HG03460 (cell line): Measurements from ENCODE around the gene LAMA2.

Experiments
- ATAC-seq: cut with Tn5 transposase; IDR thresholded peaks from one replicate; pipeline ENCODE4 v1.9.1; 2021; ENCODE audit not compliant: unreplicated experiment

Gene LAMA2

GRCh38 chr6:129500958-129501739 lies 618.2 kb downstream of the LAMA2 start:
- ATAC-seq = no peak

- no peak for ATAC-seq
Measured at GRCh38 chr6:129501740-129502660, 619.1 kb downstream of the LAMA2 start.

GRCh38 chr6:129504456-129504855 lies 621.5 kb downstream of the LAMA2 start:
- no peak for ATAC-seq

DNA sequence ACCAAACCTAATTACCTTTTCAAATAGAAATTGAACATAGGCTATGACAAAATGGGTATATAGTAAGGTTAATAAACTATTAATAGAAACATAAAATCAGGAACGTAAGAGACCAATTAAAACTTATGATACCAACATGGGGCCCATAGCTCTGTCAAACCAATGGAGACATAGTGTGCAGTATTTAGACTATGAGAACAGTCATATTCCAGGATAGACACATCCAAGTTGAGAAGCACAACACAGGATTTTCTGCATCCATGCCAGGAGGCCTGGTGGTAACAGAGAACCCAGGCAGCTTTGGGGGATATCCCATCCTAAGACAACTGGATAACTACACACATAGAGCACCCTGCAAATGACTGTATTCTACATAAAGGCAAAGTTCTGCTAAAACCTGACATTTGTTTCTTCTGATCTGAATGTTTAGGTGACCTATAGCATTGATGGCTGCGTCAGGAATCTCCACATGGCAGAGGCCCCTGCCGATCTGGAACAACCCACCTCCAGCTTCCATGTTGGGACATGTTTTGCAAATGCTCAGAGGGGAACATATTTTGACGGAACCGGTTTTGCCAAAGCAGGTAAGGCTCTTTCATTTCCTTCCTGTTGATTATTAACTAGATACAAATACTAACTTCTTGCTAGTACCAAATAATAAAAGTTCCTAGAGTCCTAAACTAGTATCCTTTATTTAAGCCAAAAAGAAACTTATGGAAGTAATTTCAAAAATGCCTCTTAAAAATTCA lies 624.3 kb downstream of the LAMA2 start:
- no peak for ATAC-seq

- ATAC-seq = no peak
Measured at GRCh38 chr6:129507846-129508245, 624.9 kb downstream of the LAMA2 start.

GRCh38 chr6:129508477-129509145 lies 625.7 kb downstream of the LAMA2 start:
- ATAC-seq = no peak

GRCh38 chr6:129510950-129511349 lies 628.0 kb downstream of the LAMA2 start:
- no peak for ATAC-seq

GRCh38 chr6:129513471-129513870 lies 630.5 kb downstream of the LAMA2 start:
- ATAC-seq = no peak

DNA sequence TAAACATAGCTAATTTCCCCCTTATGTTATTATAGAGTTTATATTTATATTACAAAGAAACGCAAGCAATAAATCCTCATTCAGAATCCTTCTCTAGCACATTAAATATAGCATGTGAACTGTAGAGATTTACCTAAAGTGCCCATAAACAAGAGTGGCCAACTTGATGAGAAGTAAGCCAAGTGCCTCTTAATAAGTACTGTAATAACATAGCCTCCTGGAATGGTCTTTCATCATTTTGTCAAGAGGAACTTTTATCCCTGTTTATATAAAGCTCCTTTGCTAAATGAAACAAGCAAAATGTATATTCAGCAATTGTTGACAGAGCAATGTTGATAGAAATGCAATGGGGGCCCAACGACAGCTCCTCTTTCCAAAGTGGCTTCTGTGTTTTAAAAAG lies 632.1 kb downstream of the LAMA2 start:
- ATAC-seq = no peak

GRCh38 chr6:129516005-129516404 lies 633.1 kb downstream of the LAMA2 start:
- no peak for ATAC-seq

GRCh38 chr6:129516787-129517186 lies 633.8 kb downstream of the LAMA2 start:
- ATAC-seq = no peak

DNA sequence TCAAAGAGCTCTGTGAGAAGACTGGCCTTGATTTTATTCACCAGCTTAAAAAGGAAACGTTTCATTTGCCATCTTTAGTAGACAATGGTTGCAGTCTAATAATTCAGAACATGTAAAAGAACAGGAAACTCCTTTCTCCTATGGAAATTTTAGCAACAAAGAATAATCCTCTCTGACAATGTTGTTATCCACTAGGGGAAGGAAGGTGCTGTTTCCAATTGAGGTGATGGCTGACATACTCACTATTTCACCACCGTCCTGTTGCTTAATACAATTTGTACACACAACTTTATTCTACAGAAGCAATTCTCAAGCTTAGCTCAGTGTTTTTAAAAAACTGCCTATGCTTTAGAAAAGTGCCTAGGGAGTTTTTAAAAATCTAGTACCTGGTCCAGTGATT lies 634.4 kb downstream of the LAMA2 start:
- no peak for ATAC-seq

DNA sequence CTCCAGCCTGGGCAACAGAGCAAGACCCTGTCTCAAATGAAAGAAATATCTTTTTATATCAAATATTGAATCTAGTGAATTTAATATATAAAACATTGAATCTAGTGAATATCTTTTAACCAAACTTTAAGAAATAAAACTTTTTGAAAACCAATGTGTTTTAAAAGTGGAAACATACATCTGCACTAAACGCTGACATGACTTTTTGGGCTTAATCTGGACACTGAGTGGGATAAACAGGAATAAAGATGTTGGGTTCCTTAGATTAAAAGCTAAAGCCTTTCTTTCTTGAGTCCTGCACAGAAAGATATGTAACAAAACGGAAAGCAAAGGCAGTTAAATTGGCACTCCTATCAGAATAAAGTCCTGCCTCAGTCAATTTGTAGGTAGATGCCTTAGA lies 636.8 kb downstream of the LAMA2 start:
- no peak for ATAC-seq

- ATAC-seq = no peak
Measured at GRCh38 chr6:129521946-129522345, 639.0 kb downstream of the LAMA2 start.

DNA sequence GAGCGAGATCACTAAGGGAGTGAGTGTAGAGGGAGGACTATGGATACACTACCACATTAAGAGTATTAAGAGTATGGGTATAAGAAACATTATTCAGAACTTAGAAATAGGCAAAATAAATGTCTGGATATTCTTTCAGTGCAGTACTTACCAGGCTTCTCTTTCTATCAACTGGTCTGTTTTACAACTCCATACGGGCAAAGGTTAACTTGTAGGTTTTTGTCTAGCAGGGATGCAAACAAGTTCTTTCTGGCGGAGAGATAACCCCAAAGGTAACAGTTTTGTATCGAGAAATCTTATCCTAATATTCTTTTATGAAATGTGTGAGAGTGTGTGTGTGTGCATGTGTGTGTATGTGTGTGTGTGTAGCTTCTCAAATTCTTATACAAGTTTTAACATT lies 640.9 kb downstream of the LAMA2 start:
- ATAC-seq = no peak

DNA sequence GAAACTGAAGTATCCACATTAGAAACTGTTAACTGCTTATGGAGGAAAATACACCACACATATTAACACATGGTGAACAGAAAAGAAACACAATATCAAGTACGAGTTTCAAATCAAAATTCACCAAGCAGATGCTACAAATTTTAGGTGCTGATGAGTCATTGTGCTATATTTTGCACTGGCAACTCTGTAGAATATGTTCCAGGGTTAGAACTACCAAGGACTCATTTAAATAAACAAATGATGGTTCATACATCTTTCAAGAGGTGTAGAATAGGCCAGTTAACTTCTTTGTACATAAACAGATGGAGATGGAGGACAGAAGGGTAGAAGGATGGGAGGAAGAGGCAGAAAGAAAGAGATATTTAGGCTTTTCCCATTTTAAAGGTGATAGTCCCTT lies 642.1 kb downstream of the LAMA2 start:
- ATAC-seq = no peak

- ATAC-seq = no peak
Measured at GRCh38 chr6:129534926-129535325, 652.0 kb downstream of the LAMA2 start.

GRCh38 chr6:129536271-129536670 lies 653.3 kb downstream of the LAMA2 start:
- no peak for ATAC-seq

GRCh38 chr6:129539032-129539431 lies 656.1 kb downstream of the LAMA2 start:
- no peak for ATAC-seq

- no peak for ATAC-seq
Measured at GRCh38 chr6:129542705-129543104, 659.8 kb downstream of the LAMA2 start.

DNA sequence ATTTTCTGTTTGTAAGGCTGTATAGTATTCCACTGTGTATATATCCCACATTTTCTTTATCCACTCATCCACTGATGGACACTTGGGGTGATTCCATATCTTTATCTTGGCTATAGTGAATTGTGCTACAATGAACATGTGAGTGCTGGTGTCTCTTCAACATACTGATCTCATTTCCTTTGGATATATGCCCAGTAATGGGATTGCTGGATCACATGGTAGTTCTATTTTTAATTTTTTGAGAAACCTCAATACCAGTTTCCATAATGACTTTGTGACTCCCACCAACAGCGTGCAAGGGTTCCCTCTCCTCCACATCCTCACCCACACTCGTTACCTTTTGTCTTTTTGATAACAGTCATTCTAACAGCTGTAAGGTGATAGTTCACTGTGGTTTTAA lies 661.0 kb downstream of the LAMA2 start:
- ATAC-seq = no peak
